H9 (cell line): Measurements from ENCODE around the gene SYT2. TPM values are rescaled to one million over a fixed set of nuclear protein-coding genes. Genes with fewer than 3 reads are reported as not detected.

Experiments
- DNase-seq: peaks from one replicate; pipeline ENCODE4 v3.0.0-alpha.2; 2017
- H2AFZ ChIP-seq: one replicate; pipeline ENCODE4 v1.6.1; 2013; ENCODE audit warnings: mild to moderate bottlenecking, low read length, control low read depth, moderate library complexity
- H2AK5ac ChIP-seq: 2 replicates; pipeline ENCODE4 v1.6.1; 2013; ENCODE audit warnings: low read length, control low read depth, mixed read lengths; ENCODE audit not compliant: insufficient read length
- H2BK120ac ChIP-seq: one replicate; pipeline ENCODE4 v1.6.1; 2013; ENCODE audit warnings: low read depth, mild to moderate bottlenecking, low read length, control low read depth, inconsistent platforms; ENCODE audit not compliant: poor library complexity, severe bottlenecking
- H2BK12ac ChIP-seq: 2 replicates; pipeline ENCODE4 v1.6.1; 2013; ENCODE audit warnings: low read length, control low read depth, mixed read lengths, low read depth; ENCODE audit not compliant: insufficient read length
- H2BK15ac ChIP-seq: 2 replicates; pipeline ENCODE4 v1.6.1; 2013; ENCODE audit warnings: low read depth, low read length, control low read depth
- H2BK20ac ChIP-seq: one replicate; pipeline ENCODE4 v1.6.1; 2013; ENCODE audit warnings: low read depth, mild to moderate bottlenecking, low read length, control low read depth, inconsistent platforms; ENCODE audit not compliant: poor library complexity, severe bottlenecking
- H2BK5ac ChIP-seq: 2 replicates; pipeline ENCODE4 v1.6.1; 2013; ENCODE audit warnings: low read length, control low read depth, mixed read lengths; ENCODE audit not compliant: insufficient read length
- H3K14ac ChIP-seq: 2 replicates; pipeline ENCODE4 v1.6.1; 2013; ENCODE audit warnings: low read length, control low read depth; ENCODE audit not compliant: insufficient read depth
- H3K18ac ChIP-seq: 2 replicates; pipeline ENCODE4 v1.6.1; 2013; ENCODE audit warnings: low read depth, mild to moderate bottlenecking, mixed read lengths, low read length, control low read depth; ENCODE audit not compliant: insufficient read length
- H3K23ac ChIP-seq: 2 replicates; pipeline ENCODE4 v1.6.1; 2013; ENCODE audit warnings: low read length, control low read depth, mixed read lengths, low read depth; ENCODE audit not compliant: insufficient read length
- H3K23me2 ChIP-seq: 2 replicates; pipeline ENCODE4 v1.6.1; 2013; ENCODE audit warnings: low read depth, mild to moderate bottlenecking, mixed read lengths, low read length, control low read depth; ENCODE audit not compliant: insufficient read length, poor library complexity, severe bottlenecking
- H3K27ac ChIP-seq: 2 replicates; pipeline ENCODE4 v1.5.1; 2013; ENCODE audit warnings: low read length, control low read depth, mixed read lengths, low read depth; ENCODE audit not compliant: insufficient read length
- H3K27me3 ChIP-seq: 2 replicates; pipeline ENCODE4 v1.6.1; 2013; ENCODE audit warnings: low read length, control low read depth, inconsistent platforms; ENCODE audit not compliant: insufficient read depth
- H3K4ac ChIP-seq: 2 replicates; pipeline ENCODE4 v1.6.1; 2013; ENCODE audit warnings: low read depth, mild to moderate bottlenecking, control low read depth, inconsistent platforms, low read length, moderate library complexity
- H3K4me1 ChIP-seq: 2 replicates; pipeline ENCODE4 v1.6.1; 2013; ENCODE audit warnings: low read length, control low read depth, inconsistent platforms; ENCODE audit not compliant: insufficient read depth
- H3K4me2 ChIP-seq: 2 replicates; pipeline ENCODE4 v1.6.1; 2013; ENCODE audit warnings: low read length, control low read depth, mixed read lengths; ENCODE audit not compliant: insufficient read length, insufficient read depth
- H3K56ac ChIP-seq: 2 replicates; pipeline ENCODE4 v1.6.1; 2013; ENCODE audit warnings: low read depth, mild to moderate bottlenecking, mixed read lengths, low read length, control low read depth; ENCODE audit not compliant: insufficient read length
- H3K79me1 ChIP-seq: 2 replicates; pipeline ENCODE4 v1.6.1; 2013; ENCODE audit warnings: low read depth, mild to moderate bottlenecking, moderate library complexity, low read length, control low read depth, inconsistent platforms; ENCODE audit not compliant: insufficient read depth, poor library complexity, severe bottlenecking
- H3K79me2 ChIP-seq: 2 replicates; pipeline ENCODE4 v1.6.1; 2013; ENCODE audit warnings: low read length, control low read depth, inconsistent platforms; ENCODE audit not compliant: insufficient read depth
- H3K9ac ChIP-seq: 2 replicates; pipeline ENCODE4 v1.6.1; 2013; ENCODE audit warnings: low read length, control low read depth, mixed read lengths; ENCODE audit not compliant: insufficient read length; ENCODE audit errors: extremely low read depth
- H3K9me3 ChIP-seq: one replicate; pipeline ENCODE4 v1.6.1; 2013; ENCODE audit warnings: low read depth, low read length, inconsistent platforms; ENCODE audit not compliant: control insufficient read depth
- H3T11ph ChIP-seq: one replicate; pipeline ENCODE4 v1.6.1; 2013; ENCODE audit warnings: mild to moderate bottlenecking, low read length, control low read depth, inconsistent platforms
- H4K20me1 ChIP-seq: one replicate; pipeline ENCODE4 v1.6.1; 2013; ENCODE audit not compliant: control insufficient read depth, insufficient read length, insufficient read depth
- H4K5ac ChIP-seq: 2 replicates; pipeline ENCODE4 v1.6.1; 2013; ENCODE audit warnings: low read depth, mild to moderate bottlenecking, mixed read lengths, low read length, control low read depth; ENCODE audit not compliant: insufficient read length
- H4K8ac ChIP-seq: replicated peaks from 2 replicates; pipeline ENCODE4 v1.6.1; 2013; ENCODE audit warnings: low read length, control low read depth, mixed read lengths, low read depth; ENCODE audit not compliant: insufficient read length
- H4K91ac ChIP-seq: 2 replicates; pipeline ENCODE4 v1.6.1; 2013; ENCODE audit warnings: low read depth, mild to moderate bottlenecking, moderate library complexity, mixed read lengths, low read length, control low read depth; ENCODE audit not compliant: insufficient read length
- H3K27ac Mint-ChIP-seq, 3 experiments: 2 replicates in 2 of 3; 3 replicates in 1 of 3; pipeline ENCODE4 v1.8.0; 2020 to 2021; ENCODE audit warnings: mixed read lengths in 3 of 3, mild to moderate bottlenecking in 1 of 3, moderate library complexity in 1 of 3
- H3K27me3 Mint-ChIP-seq: 2 replicates; pipeline ENCODE4 v1.8.0; 2021; ENCODE audit warnings: low read depth, mild to moderate bottlenecking, moderate library complexity, mixed read lengths
- H3K36me3 Mint-ChIP-seq, 3 experiments: 2 replicates in 2 of 3; 3 replicates in 1 of 3; pipeline ENCODE4 v1.8.0; 2020 to 2021; ENCODE audit warnings: low read depth in 3 of 3, mixed read lengths in 3 of 3; ENCODE audit not compliant: insufficient read depth in 1 of 3
- H3K4me1 Mint-ChIP-seq, 2 experiments: 2 replicates each; pipeline ENCODE4 v1.8.0; 2020; ENCODE audit warnings: mixed read lengths in 2 of 2
- H3K4me3 Mint-ChIP-seq, 2 experiments: 2 replicates in 1 of 2; 3 replicates in 1 of 2; pipeline ENCODE4 v1.8.0; 2020 to 2021; ENCODE audit warnings: mild to moderate bottlenecking in 2 of 2, mixed read lengths in 2 of 2, moderate library complexity in 1 of 2
- H3K9me3 Mint-ChIP-seq, 2 experiments: 2 replicates in 1 of 2; 3 replicates in 1 of 2; pipeline ENCODE4 v1.8.0; 2020; ENCODE audit warnings: mild to moderate bottlenecking in 2 of 2, mixed read lengths in 2 of 2, moderate library complexity in 1 of 2
- CTCF ChIP-seq: fragments of 200-600 bp; sonication (generic); conservative IDR thresholded peaks from 3 replicates; pipeline ENCODE4 v1.8.0; 2021; ENCODE audit warnings: antibody characterized with exemption, mild to moderate bottlenecking
- WGBS: extraction: QIAGEN DNeasy Blood & Tissue Kit; methylation state at CpG from one replicate; pipeline ENCODE4 v1.1.7; 2013; ENCODE audit warnings: missing lambda C conversion rate, low lambda C conversion rate, mixed read lengths; ENCODE audit not compliant: insufficient read length; ENCODE audit errors: extremely low coverage; 5-methylcytosine and 5-hydroxymethylcytosine counted together
- total RNA-seq: library from RNA; stranded (reverse); gene quantifications from 2 replicates; pipeline ENCODE4 v1.2.1, GENCODE V29; 2021

SYT2 gene
- total RNA-seq, 1 experiment from 2014 or later = 3.3 TPM

- Histone ChIP-seq H3K79me2 (no peaks in the 10 kb centered on the region), H2BK120ac (no peak overlapping the region), H3K9ac (no peak overlapping the region), H3K27me3 (no peaks in the 10 kb centered on the region), H3K56ac (no peak overlapping the region), H3K4ac (no peak overlapping the region), H2BK12ac (no peak overlapping the region), H3K4me2 (no peak overlapping the region), H4K8ac (no peak overlapping the region), H4K91ac (no peak overlapping the region), H2BK20ac (no peak overlapping the region), H3K23me2 (no peaks in the 10 kb centered on the region), H3T11ph (no peak overlapping the region), H2BK15ac (no peak overlapping the region), H3K14ac (no peak overlapping the region; the same call in 1 of the 2 replicates), H2AK5ac (no peak overlapping the region), H4K20me1 (no peaks in the 10 kb centered on the region), H3K18ac (no peak overlapping the region), H3K79me1 (no peaks in the 10 kb centered on the region), H3K27ac (no peak overlapping the region), H3K9me3 (no peaks in the 10 kb centered on the region), H4K5ac (no peak overlapping the region), H3K4me1 (no peaks in the 10 kb centered on the region; the same call in 1 of the 2 replicates), H2AFZ (no peak overlapping the region), H2BK5ac (no peak overlapping the region), H3K23ac (no peak overlapping the region)
- WGBS = no CpG with 5 or more reads among the region's 11 CpGs
- no peaks in the 10 kb centered on the region for H3K9me3 Mint-ChIP-seq
- no peaks in the 10 kb centered on the region; the same call in none of the 2 replicates for H3K27me3 Mint-ChIP-seq
- no peak overlapping the region for H3K27ac Mint-ChIP-seq
- peaks cover 13% of the 10 kb centered on the region in 2 experiments for H3K4me1 Mint-ChIP-seq
- DNase-seq = no peak
- H3K4me3 Mint-ChIP-seq = no peak overlapping the region; a peak in 1 of 5 replicates
- no peaks in the 10 kb centered on the region for H3K36me3 Mint-ChIP-seq
- no peak for TF ChIP-seq CTCF
These were observed 79.0 kb downstream of the SYT2 start for GRCh38 chr1:202631076-202631923.
